Left lung (tissue), 10 donors: ENCODE data around the gene PCDHGA6. TPM values are rescaled to one million over a fixed set of nuclear protein-coding genes. Genes with fewer than 3 reads are reported as not detected.
"Not testable (repeated sequence)": the region's sequence is repeated elsewhere in the genome, so short reads cannot be mapped to it uniquely, and the experiment has no call there.

ENCODE experiments used
- ATAC-seq: fragments of 200-7000 bp; cut with Tn5 transposase; one replicate; pipeline ENCODE4 v1.9.1; 2020; ENCODE audit warnings: moderate library complexity
- DNase-seq, 4 donors: peaks; one replicate each; pipeline ENCODE4 v3.0.0-alpha.2; 2013 to 2020
- H3K27ac ChIP-seq, 2 donors: fragments of 200-600 bp; sonication (generic) in 1 of 2; one replicate each; pipeline versions ENCODE4 v1.5.0 to v1.8.0; 2020 to 2021
- H3K27me3 ChIP-seq, 2 donors: fragments of 200-600 bp; sonication (generic) in 1 of 2; one replicate each; pipeline versions ENCODE4 v1.5.0 to v1.8.0; 2020 to 2021
- H3K36me3 ChIP-seq, 2 donors: fragments of 200-600 bp; sonication (generic) in 1 of 2; one replicate each; pipeline versions ENCODE4 v1.5.0 to v1.8.0; 2020 to 2021
- H3K4me1 ChIP-seq, 2 donors: fragments of 200-600 bp; one replicate each; pipeline ENCODE4 v1.8.0; 2021
- H3K4me3 ChIP-seq, 2 donors: fragments of 200-600 bp; sonication (generic) in 1 of 2; one replicate each; pipeline versions ENCODE4 v1.5.0 to v1.8.0; 2020 to 2021; ENCODE audit warnings: mild to moderate bottlenecking in 1 of 2
- H3K9me3 ChIP-seq, 2 donors: fragments of 200-600 bp; sonication (generic) in 1 of 2; one replicate each; pipeline versions ENCODE4 v1.5.0 to v1.8.0; 2020 to 2021
- CTCF ChIP-seq, 2 donors: fragments of 200-600 bp; sonication (generic) in 1 of 2; IDR thresholded peaks; one replicate each; pipeline versions ENCODE4 v1.5.0 to v1.8.0; 2021; ENCODE audit warnings: antibody characterized with exemption in 2 of 2
- intact Hi-C, 2 donors: fragments of 100-400 bp; cut with DNase I; formaldehyde crosslinking; loops; one replicate each; pipeline versions ENCODE4 v1.11.2 to v1.14.2; 2022
- polyA plus RNA-seq, 6 donors: library from polyadenylated mRNA; unstranded; fragments of 120-200 nt; gene quantifications; one replicate each; pipeline ENCODE4 v1.2.1, GENCODE V29; 2013; ENCODE audit not compliant: insufficient read length in 6 of 6
- total RNA-seq, 2 donors: library from RNA; stranded (reverse); fragmentation: NEBNext Ultra II Directional; extraction: Animal tissue kit (Norgen Biotek cat#: 25700); gene quantifications; one replicate each; pipeline ENCODE4 v1.2.1, GENCODE V29; 2021
- donor health status: DM: no; HTN: yes; CAD: no.
- donor health status: DM: no; HTN: no; CAD: no.

The PCDHGA6 gene
- total and polyA plus RNA-seq, 8 donors: 2.9 to 6.5 (median 5.4) TPM

GRCh38 chr5:141366016-141366896 is 7.4 kb upstream of the PCDHGA6 start:
- intact Hi-C loops: no loop called here
- no peak for TF ChIP-seq CTCF (IDR thresholded peaks at IDR 0.05)
- Histone ChIP-seq H3K9me3 (peaks cover under 1 to 88% of the 10 kb centered on the region in 2 donors), H3K4me3 (no peak overlapping the region), H3K27me3 (peaks cover 51 to 99% of the 10 kb centered on the region in 2 donors), H3K27ac (no peak overlapping the region), H3K4me1 (no peaks in the 10 kb centered on the region), H3K36me3 (no peaks in the 10 kb centered on the region)
- DNase-seq (no peak), ATAC-seq (no peak)

GRCh38 chr5:141369994-141370848 is 3.5 kb upstream of the PCDHGA6 start, which contains the start of gene PCDHGB3:
Gene PCDHGB3, plus strand, starts transcription at chr5:141370242. Its CDS starts 153 bp downstream, at chr5:141370395.
- Histone ChIP-seq H3K36me3 (no peaks in the 10 kb centered on the region), H3K4me3 (no peak within 1 kb of the TSS), H3K27me3 (peaks cover 41 to 99% of the 10 kb centered on the region in 2 donors), H3K4me1 (no peaks in the 10 kb centered on the region), H3K27ac (no peak within 1 kb of the TSS), H3K9me3 (peaks cover 3 to 87% of the 10 kb centered on the region in 2 donors)
- ATAC-seq (peak; percentile 54), DNase-seq (no peak)
- intact Hi-C loops: no loop called here
- no peak for TF ChIP-seq CTCF (IDR thresholded peaks at IDR 0.05)

GRCh38 chr5:141371572-141372475 is 1.9 kb upstream of the PCDHGA6 start:
- no peak overlapping the region for H3K27ac ChIP-seq
- H3K4me1 ChIP-seq: no peaks in the 10 kb centered on the region
- DNase-seq (no peak), ATAC-seq (no peak)
- TF ChIP-seq CTCF (IDR thresholded peaks at IDR 0.05): no peak
- peaks cover 27 to 97% of the 10 kb centered on the region in 2 donors for H3K27me3 ChIP-seq
- no peak overlapping the region for H3K4me3 ChIP-seq
- H3K9me3 ChIP-seq: peaks cover 3 to 86% of the 10 kb centered on the region in 2 donors
- intact Hi-C loops: no loop called here
- no peaks in the 10 kb centered on the region for H3K36me3 ChIP-seq

GRCh38 chr5:141374627-141375026 is 936 bp downstream of the PCDHGA6 start:
- H3K4me1 ChIP-seq: no peaks in the 10 kb centered on the region
- intact Hi-C loops: no loop called here
- no peaks in the 10 kb centered on the region for H3K36me3 ChIP-seq
- no peak for TF ChIP-seq CTCF (IDR thresholded peaks at IDR 0.05)
- ATAC-seq (no peak), DNase-seq (no peak)
- peaks cover 9 to 91% of the 10 kb centered on the region in 2 donors for H3K27me3 ChIP-seq
- no peak overlapping the region for H3K27ac ChIP-seq
- H3K9me3 ChIP-seq: peaks cover 3 to 90% of the 10 kb centered on the region in 2 donors
- H3K4me3 ChIP-seq: no peak overlapping the region

- H3K36me3 ChIP-seq, DNase-seq, intact Hi-C loops, H3K4me1 ChIP-seq, ATAC-seq, H3K27ac ChIP-seq, H3K4me3 ChIP-seq: not testable (repeated sequence)
- peaks cover 3 to 88% of the 10 kb centered on the region in 2 donors for H3K9me3 ChIP-seq
- H3K27me3 ChIP-seq: peaks cover 5 to 88% of the 10 kb centered on the region in 2 donors
Measured at GRCh38 chr5:141375444-141376155, 1.9 kb downstream of the PCDHGA6 start.
